B cell (primary cell): ENCODE measurements around the gene HAGH. TPM values are rescaled to one million over a fixed set of nuclear protein-coding genes. Genes with fewer than 3 reads are reported as not detected.

Source experiments
- ATAC-seq: fragments of 200-7000 bp; cut with Tn5 transposase; one replicate; pipeline ENCODE4 v1.10.0; 2021; ENCODE audit warnings: low read depth, mild to moderate bottlenecking, moderate number of reproducible peaks, moderate library complexity
- CTCF ChIA-PET: fragments of 350-600 bp; sonication (Branson Sonifier 250); formaldehyde crosslinking; loops from one replicate; lab custom pipeline; 2021; ENCODE audit warnings: antibody characterized with exemption, inconsistent platforms; lab: Charles Lee
- POLR2A ChIA-PET: fragments of 350-600 bp; sonication (Branson Sonifier 250); formaldehyde crosslinking; loops from one replicate; lab custom pipeline; 2021; ENCODE audit warnings: antibody characterized with exemption; lab: Charles Lee
- DNase-seq: peaks from one replicate; pipeline ENCODE4 v3.0.0; 2013
- H2AFZ ChIP-seq: 2 replicates; pipeline ENCODE4 v1.6.1; 2012; ENCODE audit warnings: mild to moderate bottlenecking, low read depth, low read length; ENCODE audit not compliant: insufficient read depth, poor library complexity, severe bottlenecking
- H3K27ac ChIP-seq, 2 donors: 1 replicate in 1 of 2; 2 replicates in 1 of 2; pipeline ENCODE4 v1.5.1; 2012 to 2013; ENCODE audit warnings: low read length in 2 of 2, mild to moderate bottlenecking in 2 of 2, moderate library complexity in 1 of 2
- H3K27me3 ChIP-seq, 4 experiments: fragments of 200-600 bp in 1 of 4; sonication (generic) in 1 of 4; replicated peaks in 1 of 4; 1 replicate in 2 of 4; 2 replicates in 2 of 4; pipeline versions ENCODE4 v1.6.1 to v1.7.0; 2013 to 2016; ENCODE audit warnings: low read length in 3 of 4, mild to moderate bottlenecking in 2 of 4, mixed read lengths in 1 of 4, moderate library complexity in 1 of 4; ENCODE audit not compliant: insufficient read depth in 4 of 4, control insufficient read depth in 3 of 4; ENCODE audit errors: control extremely low read depth in 1 of 4
- H3K36me3 ChIP-seq, 2 experiments: replicated peaks in 1 of 2; 1 replicate in 1 of 2; 2 replicates in 1 of 2; pipeline versions ENCODE4 v1.6.1 to v1.7.1; 2013; ENCODE audit warnings: low read length in 1 of 2; ENCODE audit not compliant: insufficient read depth in 2 of 2, control insufficient read depth in 1 of 2; ENCODE audit errors: control extremely low read depth in 1 of 2, extremely low read depth in 1 of 2
- H3K4me1 ChIP-seq, 2 donors: fragments of 200-600 bp in 1 of 2; sonication (generic) in 1 of 2; 1 replicate in 1 of 2; 2 replicates in 1 of 2; pipeline versions ENCODE4 v1.5.1 to v1.6.1; 2013 to 2017; ENCODE audit warnings: low read length in 2 of 2; ENCODE audit not compliant: control insufficient read depth in 2 of 2, insufficient read depth in 2 of 2
- H3K4me2 ChIP-seq: replicated peaks from 2 replicates; pipeline ENCODE3; 2012; ENCODE audit warnings: mild to moderate bottlenecking, low read depth, low read length; ENCODE audit not compliant: poor library complexity, severe bottlenecking
- H3K4me3 ChIP-seq, 5 experiments: fragments of 200-600 bp in 1 of 5; sonication (generic) in 1 of 5; 1 replicate in 3 of 5; 2 replicates in 2 of 5; pipeline versions ENCODE4 v1.5.1 to v1.7.0; 2011 to 2016; ENCODE audit warnings: low read length in 4 of 5, mild to moderate bottlenecking in 4 of 5, low read depth in 2 of 5, control low read depth in 1 of 5, moderate library complexity in 1 of 5; ENCODE audit not compliant: insufficient read depth in 1 of 5; ENCODE audit errors: control extremely low read depth in 1 of 5, extremely low read depth in 1 of 5
- H3K79me2 ChIP-seq: fragments of 200-600 bp; sonication (generic); one replicate; pipeline ENCODE4 v1.6.0; 2016; ENCODE audit warnings: low read length; ENCODE audit not compliant: control insufficient read depth, insufficient read depth
- H3K9ac ChIP-seq: fragments of 200-600 bp; sonication (generic); 2 replicates; pipeline ENCODE4 v1.6.1; 2017; ENCODE audit warnings: mild to moderate bottlenecking, low read length, moderate library complexity
- H3K9me3 ChIP-seq, 3 donors: one replicate each; pipeline versions ENCODE4 v1.6.1 to v1.7.1; 2013; ENCODE audit warnings: low read length in 2 of 3; ENCODE audit not compliant: control insufficient read depth in 2 of 3, insufficient read depth in 1 of 3; ENCODE audit errors: control extremely low read depth in 1 of 3
- H4K20me1 ChIP-seq: 2 replicates; pipeline ENCODE4 v1.6.0; 2012; ENCODE audit warnings: mild to moderate bottlenecking, low read length; ENCODE audit not compliant: insufficient read depth, control insufficient read depth, poor library complexity, severe bottlenecking
- H3K27ac Mint-ChIP-seq: one replicate; pipeline ENCODE4 v1.8.0; 2021; ENCODE audit warnings: mixed read lengths
- H3K27me3 Mint-ChIP-seq: one replicate; pipeline ENCODE4 v1.8.0; 2021; ENCODE audit warnings: mixed read lengths
- H3K4me1 Mint-ChIP-seq: one replicate; pipeline ENCODE4 v1.8.0; 2021; ENCODE audit warnings: mixed read lengths
- H3K4me3 Mint-ChIP-seq: one replicate; pipeline ENCODE4 v1.8.0; 2021; ENCODE audit warnings: mixed read lengths
- H3K9me3 Mint-ChIP-seq: one replicate; pipeline ENCODE4 v1.8.0; 2022; ENCODE audit warnings: mixed read lengths; ENCODE audit not compliant: insufficient read depth
- CTCF ChIP-seq: fragments of 200-600 bp; IDR thresholded peaks from one replicate; pipeline ENCODE4 v1.8.0; 2022; ENCODE audit warnings: antibody characterized with exemption, mild to moderate bottlenecking
- EZH2 ChIP-seq: IDR thresholded peaks from 2 replicates; pipeline ENCODE4 v1.6.1; 2012; ENCODE audit warnings: borderline replicate concordance, low read depth, mild to moderate bottlenecking, moderate library complexity, low read length; ENCODE audit not compliant: insufficient read depth, poor library complexity, severe bottlenecking
- WGBS: methylation state at CpG from one replicate; pipeline ENCODE4 v1.1.5; 2013; ENCODE audit warnings: missing lambda C conversion rate; ENCODE audit not compliant: insufficient coverage; 5-methylcytosine and 5-hydroxymethylcytosine counted together
- intact Hi-C: fragments of 100-400 bp; cut with micrococcal nuclease; formaldehyde crosslinking; loops from one replicate; pipeline ENCODE4 v1.10.0; 2022
- polyA plus RNA-seq: library from polyadenylated mRNA; depleted of rRNA; stranded (reverse); fragments of >200 nt; gene quantifications from 2 replicates; pipeline ENCODE4 v1.2.3, GENCODE V29; 2012
- total RNA-seq, 2 donors: library from RNA; stranded (reverse); fragments of 120-200 nt in 1 of 2; gene quantifications; 1 replicate in 1 of 2; 2 replicates in 1 of 2; pipeline versions ENCODE4 v1.2.3 to v1.2.4, GENCODE V29; 2013 to 2022

Gene HAGH
- total and polyA plus RNA-seq, 2 donors (not counting 1 experiment from before 2014, with no cell fraction given), result 50.6 to 74.2 TPM

- H2AFZ ChIP-seq, result peak within 1 kb of the TSS; percentile 81
- no peaks in the 10 kb centered on the region for H3K9me3 Mint-ChIP-seq
- H3K4me1 Mint-ChIP-seq, result peaks cover 27% of the 10 kb centered on the region
- DNase-seq (peak; percentile 89), ATAC-seq (peak; percentile 61)
- TF ChIP-seq CTCF, result peak; percentile 88
- TF ChIP-seq EZH2, result no peak
- H3K4me3 Mint-ChIP-seq, result peak within 1 kb of the TSS; percentile 95
- WGBS, result under 1% methylated on average over 108 of the region's 108 CpGs
- peak within 1 kb of the TSS; percentile 99 for H3K4me2 ChIP-seq
- H3K36me3 ChIP-seq, result peaks cover 0 to 28% of the 10 kb centered on the region in 2 experiments
- H3K79me2 ChIP-seq, result peaks cover 31% of the 10 kb centered on the region
- no peaks in the 10 kb centered on the region for H3K27me3 Mint-ChIP-seq
- peaks cover 60% of the 10 kb centered on the region for H4K20me1 ChIP-seq
- H3K27me3 ChIP-seq, result no peaks in the 10 kb centered on the region
- ChIA-PET POLR2A (interaction anchor here (0.6 to 4.4 kb wide), 7 partner anchors 10 to 1275 kb away, joined by 3 to 27 read pairs (median 3); partner anchors contain the start of genes NUBP2 and SPSB3), CTCF (interaction anchor here (1.2 to 3.2 kb wide), 3 partner anchors 8 to 67 kb away, joined by 4 to 15 read pairs (median 8); partner anchors contain the start of genes MAPK8IP3, NUBP2 and SPSB3)
- peak within 1 kb of the TSS; percentile 38 to 90 for H3K27ac ChIP-seq
- H3K9me3 ChIP-seq, result no peaks in the 10 kb centered on the region
- H3K4me1 ChIP-seq, result peaks cover 22 to 41% of the 10 kb centered on the region in 2 donors
- peak within 1 kb of the TSS; percentile 84 for H3K9ac ChIP-seq
- H3K4me3 ChIP-seq, result peak within 1 kb of the TSS; percentile 53 to 87 (median 82)
- peak within 1 kb of the TSS; percentile 97 for H3K27ac Mint-ChIP-seq
- intact Hi-C loops, result loop anchor here (1.0 to 5.0 kb wide), 5 partner anchors 9 to 361 kb away; partner anchors contain the start of genes FAHD1, HAGH, MAPK8IP3 and NUBP2
These were observed 53.5 kb downstream of the HAGH start, which contains the start of gene MRPS34 for GRCh38 chr16:1772908-1773702. Gene MRPS34, minus strand, starts transcription at chr16:1773134. Its CDS starts 15 bp downstream, at chr16:1773119.
